HCT116 (cell line): ENCODE data around the gene ADGRB2. TPM values are rescaled to one million over a fixed set of nuclear protein-coding genes. Genes with fewer than 3 reads are reported as not detected.

Source experiments
- ATAC-seq: fragments of 200-7000 bp; cut with Tn5 transposase; 2 replicates; pipeline ENCODE4 v1.9.1; 2020; ENCODE audit warnings: mild to moderate bottlenecking, moderate library complexity
- BruUV-seq: library from RNA; stranded (reverse); fragments of 400-500 nt; replicated peaks from 2 replicates; lab custom pipeline; 2021; lab: Mats Ljungman, UMichigan
- CTCF ChIA-PET: fragments of 300-600 bp; sonication (Branson Sonifier 250); formaldehyde crosslinking; loops from one replicate; lab custom pipeline; 2021; ENCODE audit warnings: antibody characterized with exemption; lab: Charles Lee
- POLR2A ChIA-PET: fragments of 300-600, 350-600 bp; sonication (Branson Sonifier 250); formaldehyde crosslinking; loops from one replicate; lab custom pipeline; 2021; ENCODE audit warnings: antibody characterized with exemption; lab: Charles Lee
- RAD21 ChIA-PET, 2 experiments: fragments of 300-600 bp; sonication (Branson Sonifier 250); formaldehyde crosslinking; loops; one replicate each; lab custom pipeline; 2023; ENCODE audit warnings: low total read pairs in 2 of 2; ENCODE audit not compliant: uncharacterized antibody in 2 of 2, unreplicated experiment in 2 of 2, low non-redundant PET in 1 of 2; lab: Charles Lee
- DNase-seq: peaks from one replicate; pipeline ENCODE4 v3.0.0-alpha.2; 2010; ENCODE audit warnings: low read depth, low spot score
- H2AFZ ChIP-seq: fragments of 200-600 bp; shearing (Covaris generic), sonication (generic); 2 replicates; pipeline ENCODE4 v1.6.1; 2017; ENCODE audit warnings: low read depth, mixed run types, mixed read lengths, antibody characterized with exemption, low read length; ENCODE audit not compliant: poor library complexity, severe bottlenecking
- H3K27ac ChIP-seq: 2 replicates; pipeline ENCODE4 v1.5.1; 2012; ENCODE audit warnings: low read depth, low read length
- H3K27me3 ChIP-seq: fragments of 200-600 bp; sonication (generic); 2 replicates; pipeline ENCODE4 v1.6.1; 2016; ENCODE audit warnings: mixed run types, low read length, mixed read lengths; ENCODE audit not compliant: insufficient read depth
- H3K36me3 ChIP-seq, 2 experiments: fragments of 200-500 bp in 1 of 2; fragments of 200-600 bp in 1 of 2; sonication (Bioruptor generic) in 1 of 2; sonication (generic) in 1 of 2; 2 replicates each; pipeline versions ENCODE4 v1.5.1 to v1.6.1; 2014 to 2016; ENCODE audit warnings: low read length in 2 of 2, inconsistent platforms in 1 of 2, mixed read lengths in 1 of 2, mixed run types in 1 of 2; ENCODE audit not compliant: insufficient read depth in 2 of 2, control insufficient read depth in 1 of 2
- H3K4me1 ChIP-seq, 2 experiments: fragments of 200-600 bp in 1 of 2; sonication (generic) in 1 of 2; 2 replicates each; pipeline versions ENCODE4 v1.5.1 to v1.6.1; 2012 to 2017; ENCODE audit warnings: low read length in 2 of 2, inconsistent platforms in 1 of 2, mild to moderate bottlenecking in 1 of 2, mixed read lengths in 1 of 2, mixed run types in 1 of 2, moderate library complexity in 1 of 2; ENCODE audit not compliant: insufficient read depth in 2 of 2, control insufficient read depth in 1 of 2
- H3K4me2 ChIP-seq: fragments of 200-600 bp; sonication (generic); 2 replicates; pipeline ENCODE4 v1.6.1; 2017; ENCODE audit warnings: mixed run types, low read length, mixed read lengths
- H3K4me3 ChIP-seq, 2 experiments: fragments of 200-600 bp in 1 of 2; sonication (generic) in 1 of 2; replicated peaks in 1 of 2; 2 replicates each; pipeline ENCODE4 v1.5.1; 2011 to 2016; ENCODE audit warnings: low read length in 2 of 2, control low read depth in 1 of 2, low read depth in 1 of 2, mild to moderate bottlenecking in 1 of 2, mixed read lengths in 1 of 2, mixed run types in 1 of 2
- H3K79me2 ChIP-seq: fragments of 200-600 bp; sonication (generic); 2 replicates; pipeline ENCODE4 v1.6.1; 2017; ENCODE audit warnings: mild to moderate bottlenecking, mixed run types, low read length, moderate library complexity, mixed read lengths; ENCODE audit not compliant: insufficient read depth
- H3K9ac ChIP-seq: fragments of 200-600 bp; sonication (generic); 2 replicates; pipeline ENCODE4 v1.6.1; 2016; ENCODE audit warnings: low read length, mixed read lengths
- H3K9me2 ChIP-seq: fragments of 200-600 bp; sonication (generic), shearing (Covaris generic); 2 replicates; pipeline ENCODE4 v1.6.1; 2017; ENCODE audit warnings: mixed run types, mild to moderate bottlenecking, moderate library complexity; ENCODE audit not compliant: insufficient read depth
- H3K9me3 ChIP-seq, 2 experiments: fragments of 200-500 bp in 1 of 2; fragments of 200-600 bp in 1 of 2; sonication (Bioruptor generic) in 1 of 2; sonication (generic) in 1 of 2; 2 replicates each; pipeline ENCODE4 v1.6.1; 2014 to 2017; ENCODE audit warnings: low read length in 2 of 2, mixed read lengths in 2 of 2, inconsistent platforms in 1 of 2, low read depth in 1 of 2, mild to moderate bottlenecking in 1 of 2, mixed run types in 1 of 2, moderate library complexity in 1 of 2; ENCODE audit not compliant: control insufficient read depth in 1 of 2, insufficient read depth in 1 of 2
- H4K20me1 ChIP-seq: fragments of 200-600 bp; sonication (generic), shearing (Covaris generic); 2 replicates; pipeline ENCODE4 v1.6.1; 2017; ENCODE audit warnings: mixed run types, mild to moderate bottlenecking, moderate library complexity; ENCODE audit not compliant: insufficient read depth
- ATF3 ChIP-seq: IDR thresholded peaks from 2 replicates; pipeline ENCODE4 v1.6.1; 2012
- CBX3 ChIP-seq: IDR thresholded peaks from 2 replicates; pipeline ENCODE4 v1.6.1; 2012; ENCODE audit warnings: low read depth
- CTCF ChIP-seq, 3 experiments: fragments of 200-600 bp in 1 of 3; sonication (generic) in 1 of 3; IDR thresholded peaks in 2 of 3; conservative IDR thresholded peaks in 1 of 3; 2 replicates each; pipeline ENCODE4 v1.5.1; 2012 to 2017; ENCODE audit warnings: low read depth in 2 of 3, low read length in 2 of 3, antibody characterized with exemption in 1 of 3, borderline replicate concordance in 1 of 3, control low read depth in 1 of 3, mild to moderate bottlenecking in 1 of 3, mixed read lengths in 1 of 3, mixed run types in 1 of 3, moderate library complexity in 1 of 3; ENCODE audit not compliant: insufficient read depth in 1 of 3
- EGR1 ChIP-seq: IDR thresholded peaks from 2 replicates; pipeline ENCODE4 v1.6.1; 2012; ENCODE audit warnings: low read depth
- ELF1 ChIP-seq: IDR thresholded peaks from 2 replicates; pipeline ENCODE4 v1.6.1; 2012; ENCODE audit warnings: low read depth, borderline replicate concordance
- EZH2 ChIP-seq: fragments of 200-600 bp; sonication (generic); IDR thresholded peaks from 2 replicates; pipeline ENCODE4 v1.6.1; 2017; ENCODE audit warnings: antibody characterized with exemption, mixed run types
- EZH2phosphoT487 ChIP-seq: fragments of 200-600 bp; IDR thresholded peaks from 2 replicates; pipeline ENCODE4 v1.6.1; 2018; ENCODE audit warnings: antibody characterized with exemption, borderline replicate concordance
- FOSL1 ChIP-seq: IDR thresholded peaks from 2 replicates; pipeline ENCODE4 v1.6.1; 2012; ENCODE audit warnings: low read depth
- MAX ChIP-seq: IDR thresholded peaks from 2 replicates; pipeline ENCODE4 v1.6.1; 2012
- RAD21 ChIP-seq: IDR thresholded peaks from 2 replicates; pipeline ENCODE4 v1.6.1; 2012; ENCODE audit warnings: low read depth, mild to moderate bottlenecking
- REST ChIP-seq: IDR thresholded peaks from 2 replicates; pipeline ENCODE4 v1.6.1; 2012; ENCODE audit warnings: low read depth
- SP1 ChIP-seq: IDR thresholded peaks from 2 replicates; pipeline ENCODE4 v1.6.1; 2012; ENCODE audit warnings: low read depth
- TCF7L2 ChIP-seq: IDR thresholded peaks from 2 replicates; pipeline ENCODE4 v1.7.0; 2011; ENCODE audit warnings: borderline replicate concordance, inconsistent platforms; ENCODE audit not compliant: insufficient read depth, insufficient read length; ENCODE audit errors: extremely low read depth
- ZBTB33 ChIP-seq: IDR thresholded peaks from 2 replicates; pipeline ENCODE4 v1.6.1; 2011; ENCODE audit warnings: mild to moderate bottlenecking, low read length, moderate library complexity; ENCODE audit not compliant: insufficient replicate concordance; ENCODE audit errors: extremely low read depth
- ZFX ChIP-seq: fragments of 450-650 bp; IDR thresholded peaks from 2 replicates; pipeline ENCODE4 v1.6.1; 2017
- ZNF274 ChIP-seq: fragments of 200-500 bp; sonication (Bioruptor generic); IDR thresholded peaks from 2 replicates; pipeline ENCODE4 v1.6.1; 2014; ENCODE audit warnings: mild to moderate bottlenecking, low read depth, low read length, inconsistent platforms
- intact Hi-C: fragments of 100-400 bp; cut with micrococcal nuclease; formaldehyde crosslinking; loops from 2 replicates; pipeline ENCODE4 v1.10.0; 2022
- total RNA-seq: library from RNA; stranded (reverse); gene quantifications from one replicate; pipeline ENCODE4 v1.2.1, GENCODE V29; 2021; ENCODE audit not compliant: unreplicated experiment

ADGRB2 gene
- total RNA-seq, 1 experiment from 2014 or later: 10.1 TPM

- Histone ChIP-seq H2AFZ (peak within 1 kb of the TSS; percentile 61), H3K4me1 (peaks cover 24 to 56% of the 10 kb centered on the region in 2 experiments)
- BruUV-seq: no TSS peak
- no peak for TF ChIP-seq ZNF274
- TF ChIP-seq REST: no peak
- no peak for TF ChIP-seq FOSL1
- no peak for TF ChIP-seq CBX3
- no peak for TF ChIP-seq CTCF (IDR thresholded peaks at IDR 0.05 in 2 of 3, conservative IDR thresholded peaks at IDR 0.05 in 1 of 3; ENCODE audit: borderline replicate concordance in 1 of 3, insufficient read depth in 1 of 3, low read depth in 2 of 3, low read length in 2 of 3)
- no peak for TF ChIP-seq TCF7L2
- TF ChIP-seq EZH2phosphoT487: no peak
- TF ChIP-seq MAX: no peak
- no peak for TF ChIP-seq ZBTB33
- TF ChIP-seq RAD21: no peak
- TF ChIP-seq SP1: no peak
- TF ChIP-seq EGR1: no peak
- TF ChIP-seq ELF1: no peak
- TF ChIP-seq ZFX: no peak
- no peak for TF ChIP-seq EZH2
- no peak for TF ChIP-seq ATF3
- TF ChIP-seq, all 23 proteins: peak for 0
- Histone ChIP-seq H3K27me3 (no peaks in the 10 kb centered on the region), H3K9me2 (no peaks in the 10 kb centered on the region), H3K36me3 (no peaks in the 10 kb centered on the region), H4K20me1 (no peaks in the 10 kb centered on the region), H3K27ac (no peak within 1 kb of the TSS), H3K79me2 (no peaks in the 10 kb centered on the region), H3K9me3 (no peaks in the 10 kb centered on the region), H3K4me2 (peak within 1 kb of the TSS; percentile 12; the same call in 1 of the 2 replicates), H3K4me3 (no peak within 1 kb of the TSS), H3K9ac (no peak within 1 kb of the TSS)
- ChIA-PET POLR2A (no interaction called here), CTCF (interaction anchor here (1.8 kb wide), 1 partner anchor 11 kb away, joined by 17 read pairs; no protein-coding TSS in a partner anchor), RAD21 (no interaction called here)
- DNase-seq (no peak), ATAC-seq (no peak)
- intact Hi-C loops: no loop called here
These were observed 60.5 kb downstream of the ADGRB2 start, which contains the start of gene COL16A1 for GRCh38 chr1:31703431-31704270. TSS of gene COL16A1 (minus strand) at chr1:31704017. CDS start at chr1:31702193, 1,824 bp downstream.
